Measurements from ENCODE around the gene ATG12.

DNA sequence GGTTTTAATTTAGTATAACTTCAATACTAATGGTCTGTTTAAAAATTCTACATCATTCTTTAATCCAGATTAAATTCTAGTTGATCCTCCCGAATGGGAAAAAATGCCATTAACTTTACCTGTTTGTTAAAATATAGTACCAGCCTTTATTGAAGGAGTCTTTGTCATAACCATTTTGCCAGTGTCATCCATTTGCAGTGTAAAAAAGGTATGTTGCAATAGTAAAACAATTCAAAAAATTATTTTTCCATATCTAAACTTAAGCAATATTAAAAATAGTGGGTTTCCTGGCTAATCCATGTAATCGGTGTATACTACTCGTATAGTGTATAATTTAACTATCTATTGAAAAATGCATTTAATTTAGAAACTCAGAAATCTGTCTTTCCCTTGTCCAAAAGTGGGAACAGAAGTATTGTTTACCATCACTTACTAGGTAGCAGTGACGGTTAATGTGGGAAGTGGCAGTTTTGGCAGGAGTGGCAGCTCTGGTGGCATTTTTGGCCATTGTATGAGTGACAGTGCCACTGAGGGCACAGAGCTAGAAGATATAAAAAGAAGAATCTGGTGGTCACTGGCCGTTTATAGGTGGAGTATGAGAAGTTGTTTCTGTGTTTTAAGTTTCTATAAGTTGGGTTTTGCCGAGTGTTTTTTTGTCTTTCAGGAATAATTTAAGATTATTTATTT lies 2.2 kb upstream of the ATG12 start:
- TF ChIP-seq POLR2A (IDR thresholded peaks at IDR 0.05; ENCODE audit: low read depth, low read length) (no peak), TAF1 (IDR thresholded peaks at IDR 0.05; ENCODE audit: borderline replicate concordance, low read depth, low read length) (no peak), POLR2AphosphoS5 (IDR thresholded peaks at IDR 0.05; ENCODE audit: low read depth, low read length) (no peak)
